ENCODE data around the gene TNFRSF19.
A peak's percentile ranks its signal among the peaks of the same experiment; 100 is the strongest.

Gene TNFRSF19

DNA sequence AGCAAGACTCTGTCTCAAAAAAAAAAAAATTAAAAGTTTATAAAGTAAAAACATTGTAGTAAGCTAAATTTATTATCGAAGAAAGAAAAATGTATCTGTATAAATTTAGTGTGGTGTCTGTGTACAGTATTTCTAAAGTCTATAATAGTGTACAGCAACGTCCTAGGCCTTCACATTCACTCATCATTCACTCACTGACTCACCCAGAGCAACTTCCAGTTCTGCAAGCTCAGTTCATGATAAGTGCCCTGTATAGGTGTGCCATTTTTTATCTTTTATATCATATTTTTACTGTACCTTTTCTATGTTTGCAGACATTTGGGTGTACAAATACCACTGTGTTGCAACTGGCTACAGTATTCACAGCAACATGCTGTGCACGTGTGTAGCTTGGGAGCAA is 118.1 kb downstream of the TNFRSF19 start:
- DNase-seq = no peak

DNA sequence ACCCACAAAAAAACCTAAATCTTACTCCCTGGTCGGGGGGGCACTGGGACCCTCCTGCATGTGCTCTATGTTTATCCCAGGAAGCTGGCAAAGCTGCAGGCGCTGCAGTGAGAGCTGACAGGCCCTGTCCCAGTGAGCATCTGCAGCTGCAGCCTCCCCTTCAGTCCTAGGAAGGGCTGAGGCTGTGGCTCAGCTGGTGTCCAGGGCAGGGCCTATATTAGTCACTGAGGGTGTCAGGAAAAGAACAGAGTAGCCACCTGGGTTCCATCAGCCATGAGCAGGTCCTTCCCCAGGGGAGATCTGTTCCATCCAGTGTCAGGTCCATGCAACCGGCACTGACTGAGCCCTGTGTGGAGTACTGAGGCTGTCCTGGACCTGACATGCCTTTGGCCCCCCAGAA is 120.5 kb downstream of the TNFRSF19 start:
- DNase-seq = no peak

DNA sequence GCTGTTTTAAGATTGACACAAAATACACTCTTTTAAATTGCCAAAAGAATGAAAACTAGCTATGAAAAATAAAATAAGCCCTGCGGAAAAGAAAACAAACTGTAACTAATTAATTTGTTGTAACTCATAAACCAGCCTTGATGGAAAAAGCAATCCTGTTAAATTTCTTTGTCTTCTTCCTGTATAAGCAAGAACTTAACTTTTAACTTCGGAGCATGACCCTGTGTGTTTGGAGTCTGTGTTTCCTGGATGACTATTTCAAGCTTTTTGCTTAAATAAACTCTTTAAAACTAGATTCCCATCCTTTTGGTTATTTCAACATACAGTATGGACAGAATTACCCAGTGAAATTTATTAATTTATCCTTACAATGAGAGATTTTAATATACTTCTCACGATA is 122.6 kb downstream of the TNFRSF19 start:
- DNase-seq = no peak

DNA sequence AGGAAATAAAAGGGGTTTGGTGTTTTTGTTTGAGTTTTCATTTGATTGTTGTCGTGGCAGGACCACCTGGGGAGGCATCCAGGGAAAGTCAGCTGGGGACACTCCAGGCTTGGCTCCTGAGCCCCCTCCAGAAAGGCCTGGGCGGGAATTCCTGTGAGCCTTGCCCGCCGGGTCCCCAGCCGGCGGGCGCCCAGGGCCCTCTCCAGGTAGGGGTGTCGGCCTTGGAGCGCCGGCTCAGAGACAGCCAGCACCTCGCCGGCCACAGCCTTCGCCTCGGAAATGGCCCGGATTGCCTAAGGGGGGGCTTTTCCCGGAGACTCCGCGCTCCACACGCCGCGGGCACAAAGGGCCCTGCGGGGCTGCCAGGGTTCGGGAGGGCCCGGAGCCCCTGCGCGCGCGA is 125.0 kb downstream of the TNFRSF19 start:
- DNase-seq = no peak

DNA sequence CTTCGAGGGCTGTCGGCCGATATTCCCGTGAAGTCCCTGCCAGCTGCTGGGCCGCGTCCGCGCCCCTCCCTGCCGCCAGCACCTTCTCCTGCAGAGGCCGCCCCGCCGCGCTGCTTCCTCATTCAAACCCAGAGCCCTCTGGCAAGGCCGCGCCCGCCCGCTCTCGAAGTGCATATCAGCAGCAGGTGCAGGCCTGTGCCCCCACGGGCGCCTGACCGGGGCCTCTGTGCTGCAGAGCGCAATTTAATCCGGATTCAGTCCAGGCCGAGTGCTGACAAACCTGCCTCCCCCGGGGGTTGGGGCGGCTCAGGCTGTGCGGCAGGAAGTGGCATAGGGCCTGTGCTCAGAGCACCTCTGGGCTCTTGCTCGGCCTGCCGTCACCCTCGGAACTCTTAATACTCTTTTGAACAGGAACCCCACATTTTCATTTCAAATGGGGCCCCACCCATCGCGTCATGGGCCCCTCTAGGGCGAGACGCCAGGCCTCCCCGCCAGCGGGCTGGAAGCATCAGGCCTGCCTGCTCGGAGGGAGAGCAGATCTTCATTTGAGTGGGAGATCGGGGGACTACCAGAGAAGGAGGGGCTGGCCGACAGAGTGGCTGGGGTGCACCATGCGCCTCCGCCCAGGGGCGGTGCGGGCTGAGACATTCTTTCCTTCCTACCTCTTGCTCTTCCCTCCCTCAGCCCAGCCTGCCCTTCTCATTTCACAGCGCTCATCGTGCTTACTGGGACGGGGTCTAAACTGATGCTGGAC is 125.7 kb downstream of the TNFRSF19 start:
- DNase-seq = no peak

DNA sequence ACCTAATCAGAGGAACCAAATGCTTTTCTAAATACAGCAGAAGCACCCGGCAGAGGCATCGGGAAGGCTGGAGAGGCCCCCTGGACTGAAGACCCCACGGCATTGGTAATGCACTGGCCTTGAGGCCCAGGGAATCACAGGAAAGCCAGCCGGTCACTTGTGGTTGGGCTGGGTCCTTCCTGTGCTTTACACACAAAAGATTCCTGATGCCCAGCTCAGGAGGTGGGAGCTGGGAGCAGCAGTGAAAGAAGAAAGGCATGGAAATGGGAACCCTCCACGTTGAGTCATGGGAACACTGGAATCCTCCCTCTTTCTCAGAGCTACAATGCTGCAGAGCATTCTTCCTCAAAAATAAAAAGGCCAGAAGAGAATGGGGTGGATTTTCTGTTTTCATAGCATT is 126.4 kb downstream of the TNFRSF19 start:
- DNase-seq = no peak

DNA sequence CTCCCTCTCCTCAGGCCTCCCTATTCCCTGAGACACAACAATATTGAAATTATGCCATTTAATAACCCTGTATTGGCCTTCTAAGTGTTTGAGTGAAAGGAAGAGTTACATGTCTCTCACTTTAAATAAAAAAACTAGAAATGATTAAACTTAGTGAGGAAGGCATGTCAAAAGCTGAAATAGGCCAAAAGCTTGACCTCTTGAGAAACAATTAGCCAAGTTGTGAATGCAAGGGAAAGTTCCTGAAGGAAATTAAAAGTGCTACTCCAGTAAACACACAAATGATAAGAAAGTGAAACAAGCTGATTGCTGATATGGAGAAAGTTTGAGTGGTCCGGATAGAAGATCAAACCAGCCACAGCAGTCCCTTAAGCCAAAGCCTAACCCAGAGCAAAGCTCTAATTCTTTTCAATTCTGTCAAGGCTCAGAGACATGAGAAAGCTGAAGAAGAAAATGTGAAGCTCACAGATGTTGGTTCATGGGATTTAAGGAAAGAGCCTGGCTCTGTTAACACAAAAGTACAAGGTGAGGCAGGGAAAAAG is 127.6 kb downstream of the TNFRSF19 start:
- no peak for DNase-seq

DNA sequence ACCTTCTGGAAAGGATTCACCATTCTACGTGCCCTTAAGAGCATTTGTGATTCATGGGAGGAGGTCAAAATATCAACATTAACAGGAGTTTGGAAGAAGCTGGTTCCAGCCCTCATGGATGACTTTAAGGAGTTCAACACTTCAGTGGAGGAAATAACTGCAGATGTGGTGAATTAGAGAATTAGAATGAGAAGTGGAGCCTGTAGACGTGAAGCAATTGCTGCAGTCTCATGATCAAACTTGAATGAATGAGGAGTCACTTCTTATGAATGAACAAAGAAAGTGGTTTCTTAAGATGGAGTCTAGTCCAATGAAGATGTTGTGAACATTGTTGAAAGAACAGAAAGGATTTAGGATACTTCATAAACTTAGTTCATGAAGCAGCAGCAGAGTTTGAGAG is 129.1 kb downstream of the TNFRSF19 start:
- no peak for DNase-seq

DNA sequence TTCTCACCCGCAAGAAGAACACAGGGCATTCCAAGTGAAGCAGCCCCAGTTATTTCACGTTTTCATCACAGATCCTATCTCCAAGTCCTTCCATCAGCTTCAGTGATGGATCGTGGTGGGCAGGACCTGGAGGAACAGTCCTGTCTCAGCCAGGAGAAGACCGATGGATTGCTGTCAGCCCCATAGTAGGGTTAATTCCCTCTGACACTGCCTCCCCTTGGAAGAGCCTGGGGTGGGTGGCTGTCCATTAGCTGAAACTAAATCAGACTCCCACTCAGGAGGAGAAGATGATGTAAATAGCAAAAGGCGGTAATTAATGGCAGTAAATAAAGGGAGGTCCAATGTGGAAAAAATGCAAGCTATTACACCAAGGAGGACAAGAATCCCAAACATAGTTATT is 131.0 kb downstream of the TNFRSF19 start:
- DNase-seq = no peak

DNA sequence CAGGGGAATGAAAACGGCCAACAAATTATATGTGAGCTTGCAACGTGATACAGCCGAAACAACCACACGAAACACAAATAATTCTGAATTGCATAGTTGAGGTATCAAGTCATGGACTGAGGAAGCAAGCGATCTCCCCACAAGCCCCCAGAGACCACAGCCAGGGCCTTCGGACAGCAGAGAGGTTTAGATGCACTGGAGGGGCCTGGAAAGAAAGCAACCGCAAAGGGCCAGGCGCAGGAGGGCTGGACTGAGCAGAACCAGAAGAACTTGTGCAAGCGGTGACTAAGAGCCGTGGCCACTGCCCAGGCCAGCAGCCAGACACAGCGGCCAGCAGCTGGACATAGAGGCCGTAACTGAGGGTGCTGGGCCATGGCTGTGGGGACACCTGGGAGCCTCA is 131.4 kb downstream of the TNFRSF19 start:
- no peak for DNase-seq

DNA sequence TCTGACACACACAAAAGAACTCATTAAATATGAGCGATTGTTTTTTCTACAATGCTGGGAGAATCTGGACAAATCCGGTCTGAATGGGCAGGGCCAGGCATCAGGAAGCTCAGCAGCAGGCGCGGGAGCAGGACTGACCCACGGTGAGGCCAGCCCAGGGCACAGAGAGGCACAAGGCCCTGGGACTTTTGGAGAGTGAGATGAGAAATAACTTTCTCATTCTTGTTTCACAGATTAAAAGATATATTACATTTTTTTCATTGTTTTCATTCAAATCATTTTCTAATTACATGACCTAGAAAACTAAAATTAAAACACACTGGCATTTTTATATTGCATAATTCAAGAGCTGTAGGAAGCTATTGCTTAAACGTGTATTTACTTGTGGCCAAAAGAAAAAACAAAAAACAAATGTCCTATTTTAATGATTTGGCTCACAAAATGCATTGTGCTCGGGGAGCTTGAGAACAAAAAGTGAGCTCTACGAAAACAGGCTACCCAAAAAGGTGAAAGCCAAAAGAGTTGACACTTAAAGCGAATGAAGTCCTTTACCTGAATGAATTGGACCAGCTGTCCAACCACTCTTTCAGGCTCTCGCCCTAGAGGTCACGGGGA is 133.1 kb downstream of the TNFRSF19 start:
- DNase-seq = no peak

DNA sequence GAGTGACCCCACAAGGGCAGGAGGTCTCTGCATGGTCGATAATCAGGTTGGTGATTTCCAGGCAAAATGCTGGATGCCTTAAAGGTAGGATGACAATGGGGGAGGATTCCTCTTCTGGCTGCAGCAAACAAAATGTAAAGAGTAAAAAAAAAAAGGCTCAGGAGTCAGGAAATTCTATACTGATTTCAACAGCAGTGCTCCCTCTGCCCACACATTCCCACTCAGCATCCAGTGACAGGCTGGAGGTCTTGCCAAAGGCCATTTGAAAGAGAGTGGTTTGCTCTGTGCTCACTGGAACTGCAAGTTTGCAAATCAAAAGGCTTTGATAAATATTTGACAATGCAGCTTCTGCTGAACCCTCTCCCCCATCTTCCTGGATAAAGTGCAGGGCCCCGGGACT is 135.4 kb downstream of the TNFRSF19 start:
- no peak for DNase-seq

DNA sequence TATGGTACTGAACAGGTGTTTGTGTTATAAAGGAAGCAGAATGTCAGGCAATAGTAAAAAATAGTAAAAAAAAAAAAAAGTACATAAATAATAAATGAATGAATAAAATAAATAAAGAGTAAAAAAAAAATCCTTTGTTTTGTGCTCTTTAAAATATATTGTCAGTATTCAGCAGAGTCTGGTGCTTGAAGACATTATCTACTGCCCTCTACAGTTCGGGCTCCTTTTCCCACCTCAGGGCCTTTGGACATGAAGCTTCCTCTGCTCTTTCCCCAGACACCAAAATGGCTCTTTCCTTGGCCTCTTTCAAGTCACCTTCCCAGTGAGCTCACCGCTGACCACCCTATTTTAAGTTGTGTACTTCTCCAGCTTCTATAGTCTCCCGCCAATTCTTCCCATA is 137.5 kb downstream of the TNFRSF19 start:
- peak; percentile 17 for DNase-seq

DNA sequence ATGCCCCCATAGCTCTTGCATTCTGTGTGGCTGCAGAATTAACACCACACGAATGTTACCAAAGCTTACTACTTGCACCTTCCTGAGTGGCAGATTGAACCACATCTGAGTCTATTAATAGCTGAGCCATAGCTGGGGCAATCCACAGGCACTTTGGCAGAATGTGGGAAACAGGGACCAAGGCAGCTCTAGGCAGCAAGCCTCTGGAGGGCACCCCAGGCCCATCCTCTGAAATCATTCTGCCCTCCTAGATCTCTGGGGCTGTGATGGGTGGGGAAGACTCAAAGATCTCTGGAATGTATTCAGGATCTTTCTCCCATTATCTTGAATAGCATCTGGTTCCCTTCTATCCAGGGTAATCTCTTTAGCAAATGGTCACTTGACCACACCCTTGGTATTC is 139.3 kb downstream of the TNFRSF19 start:
- no peak for DNase-seq

DNA sequence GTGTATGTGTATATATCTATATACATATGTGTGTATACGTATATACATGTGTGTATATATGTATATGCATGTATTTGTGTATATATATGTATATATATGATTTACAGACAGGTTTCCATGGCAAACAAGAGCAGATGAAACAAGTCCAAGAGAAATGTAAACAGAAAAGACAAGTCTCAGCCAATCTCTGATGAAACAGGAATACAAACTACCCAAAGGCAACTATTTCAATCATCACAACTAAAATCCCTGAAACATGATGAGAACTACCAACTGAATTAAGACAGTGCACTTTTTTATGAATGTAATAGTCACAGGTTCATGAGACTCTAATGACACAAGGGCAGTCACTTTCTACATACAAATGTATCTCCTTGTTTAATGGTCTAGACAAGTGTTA is 140.2 kb downstream of the TNFRSF19 start:
- DNase-seq = no peak

DNA sequence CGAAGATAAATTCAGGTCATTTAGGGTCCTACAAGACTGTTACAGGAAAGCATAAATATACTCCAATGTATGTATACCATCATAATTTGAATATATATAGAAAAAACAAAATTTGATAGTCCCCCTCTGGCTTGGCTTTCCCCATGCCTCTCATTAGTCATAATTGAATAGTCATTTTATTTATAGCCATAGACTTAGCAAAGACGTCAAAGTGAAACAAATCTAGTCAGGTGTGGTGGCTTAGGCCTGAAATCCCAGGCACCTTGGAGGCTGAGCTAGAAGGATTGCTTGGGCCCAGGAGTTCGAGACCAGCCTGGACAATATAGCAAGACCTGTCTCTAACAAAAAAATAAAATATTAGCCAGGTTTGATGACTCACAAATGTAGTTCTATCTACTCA is 141.1 kb downstream of the TNFRSF19 start:
- DNase-seq = no peak

DNA sequence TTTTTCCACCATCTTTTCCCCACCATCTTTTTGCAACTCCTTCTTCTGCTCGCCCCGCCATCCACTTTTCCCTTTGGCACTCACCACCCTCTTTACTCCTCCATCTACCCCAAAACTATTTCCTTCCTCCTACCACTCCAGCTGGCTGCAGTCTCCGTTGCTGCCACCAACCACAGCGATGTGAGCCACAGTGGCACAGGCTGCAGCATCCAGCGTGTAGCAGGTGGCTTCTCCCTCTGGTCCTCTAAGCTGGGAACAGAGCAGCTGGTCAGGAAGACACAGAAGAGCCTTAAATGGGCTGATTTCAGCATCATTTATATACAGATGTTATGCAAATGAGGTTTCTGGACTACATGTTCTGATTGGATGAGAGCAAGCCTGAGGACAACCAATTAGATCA is 144.5 kb downstream of the TNFRSF19 start:
- DNase-seq = no peak

DNA sequence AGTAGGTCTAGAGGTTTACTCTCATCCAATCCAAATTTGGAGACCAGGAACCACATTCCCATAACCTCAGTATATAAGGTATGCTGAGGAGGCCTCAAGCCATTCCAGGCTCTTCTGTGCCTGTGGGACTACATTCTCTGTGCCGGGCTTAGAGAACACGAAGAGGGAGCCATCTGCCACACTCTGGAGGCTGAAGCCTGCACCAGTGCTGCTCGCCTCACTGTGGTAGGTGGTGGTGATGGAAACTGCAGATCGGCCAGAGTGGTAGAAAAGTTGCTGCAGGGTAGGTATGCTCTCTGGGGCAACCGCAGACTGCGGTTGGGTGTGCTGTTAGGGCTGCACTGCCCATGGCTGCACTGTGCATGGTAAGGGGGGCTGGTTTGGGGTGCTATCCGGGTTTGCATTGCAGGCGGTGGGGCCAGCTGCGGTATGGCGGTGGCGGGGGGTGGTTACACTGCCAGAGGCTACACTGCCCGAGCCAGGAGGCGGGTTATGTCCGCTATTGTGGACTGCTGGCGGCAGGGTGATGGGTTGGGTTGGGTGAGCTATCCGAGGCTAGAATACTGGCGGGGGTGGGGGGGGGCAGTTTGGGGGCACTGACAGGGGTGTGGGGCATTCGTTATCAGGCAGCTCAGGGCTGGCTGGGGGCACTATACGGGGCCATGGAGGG is 145.0 kb downstream of the TNFRSF19 start:
- no peak for DNase-seq

DNA sequence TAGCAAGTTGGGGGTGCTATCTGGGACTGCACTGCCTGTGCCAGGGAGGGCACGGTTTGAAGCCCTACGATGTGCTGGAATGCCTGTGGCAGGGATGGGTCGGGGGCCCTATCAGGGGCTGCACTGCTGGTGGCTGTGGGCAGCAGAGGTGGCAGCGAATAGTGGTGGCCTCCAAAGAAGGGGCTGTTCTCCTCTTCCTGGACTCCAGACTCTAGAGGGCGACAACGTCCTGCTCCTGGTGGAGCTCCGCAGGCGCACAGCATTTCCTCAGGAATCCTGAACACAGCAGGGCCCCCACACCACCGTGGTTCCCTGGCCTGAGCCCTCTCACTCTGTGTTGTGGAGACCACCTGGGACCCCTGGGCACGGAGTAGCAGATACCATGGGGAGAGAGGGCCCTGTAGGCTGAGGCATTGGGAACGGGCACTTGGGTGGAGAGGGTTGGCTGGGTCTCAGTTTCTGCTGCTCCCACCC is 145.6 kb downstream of the TNFRSF19 start:
- no peak for DNase-seq

DNA sequence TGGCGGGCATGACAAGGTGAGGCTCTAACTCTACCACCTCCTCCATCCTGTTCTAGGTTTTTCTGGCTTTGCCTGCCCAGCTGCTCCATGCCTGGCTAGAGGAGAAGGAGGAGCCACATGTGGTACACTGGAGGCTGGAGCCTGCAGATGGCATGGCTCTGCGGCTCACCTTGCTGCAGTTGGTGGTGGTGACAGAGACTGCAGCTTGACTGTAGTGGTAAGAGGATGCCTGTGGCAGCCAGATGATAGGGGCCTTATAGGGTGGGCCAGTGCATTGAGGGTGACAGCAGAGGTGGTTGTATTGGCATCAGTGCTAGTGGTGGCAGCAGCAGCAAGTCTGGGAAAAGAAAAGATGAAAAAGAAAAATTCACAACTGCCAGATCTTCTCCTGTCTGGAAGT is 146.2 kb downstream of the TNFRSF19 start:
- no peak for DNase-seq

DNA sequence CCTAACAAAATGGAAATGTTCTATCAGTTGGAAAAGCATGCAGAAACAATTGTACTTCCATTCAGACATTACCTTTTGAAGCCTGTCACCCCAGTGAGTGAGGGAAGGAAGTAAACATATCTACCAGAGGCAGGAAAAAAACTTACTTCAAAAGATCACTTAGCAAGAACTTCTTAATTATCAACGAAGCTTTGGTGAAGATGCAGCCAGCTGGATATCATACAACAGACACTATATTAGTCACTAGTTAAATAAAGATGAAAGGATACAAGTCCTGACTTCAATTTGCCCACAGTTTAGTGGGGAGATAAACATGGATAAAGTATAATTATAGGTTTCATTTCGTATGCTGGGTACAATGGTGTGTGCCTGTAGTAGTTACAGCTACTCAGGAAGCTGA is 148.8 kb downstream of the TNFRSF19 start:
- DNase-seq = no peak

DNA sequence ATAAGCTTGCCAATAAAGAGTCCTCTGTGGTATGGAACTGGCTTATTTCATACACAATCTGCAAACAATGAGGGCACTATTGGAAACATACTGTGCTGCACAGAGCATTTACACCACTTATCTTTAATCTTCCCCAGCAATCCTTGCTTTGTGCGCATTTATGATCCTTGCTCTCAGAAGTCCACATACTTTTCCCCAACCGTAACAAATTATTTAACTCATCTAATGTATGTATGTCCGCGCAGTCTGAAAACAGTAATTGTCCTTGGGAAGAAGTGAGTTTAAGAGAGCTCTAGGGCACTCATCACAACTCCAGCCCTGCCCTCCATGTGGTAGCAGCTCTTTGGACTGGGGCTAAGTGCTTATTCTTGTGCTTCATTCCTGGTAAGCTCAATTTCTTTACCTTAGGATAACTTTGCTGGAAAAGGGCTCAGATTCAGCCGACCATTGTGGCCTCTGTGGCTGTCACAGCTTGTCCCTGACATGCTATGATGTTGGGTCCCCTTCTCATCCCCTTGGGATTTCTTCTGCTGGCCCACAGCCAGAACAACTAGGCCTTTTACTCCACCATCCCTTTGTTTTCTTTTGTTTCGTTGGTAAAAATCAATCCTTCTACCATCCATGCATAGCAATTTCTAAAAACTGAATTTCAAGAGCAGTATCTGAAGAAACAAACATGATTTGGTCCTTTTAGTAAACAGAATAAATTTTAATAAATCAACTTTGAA is 152.7 kb downstream of the TNFRSF19 start:
- no peak for DNase-seq

DNA sequence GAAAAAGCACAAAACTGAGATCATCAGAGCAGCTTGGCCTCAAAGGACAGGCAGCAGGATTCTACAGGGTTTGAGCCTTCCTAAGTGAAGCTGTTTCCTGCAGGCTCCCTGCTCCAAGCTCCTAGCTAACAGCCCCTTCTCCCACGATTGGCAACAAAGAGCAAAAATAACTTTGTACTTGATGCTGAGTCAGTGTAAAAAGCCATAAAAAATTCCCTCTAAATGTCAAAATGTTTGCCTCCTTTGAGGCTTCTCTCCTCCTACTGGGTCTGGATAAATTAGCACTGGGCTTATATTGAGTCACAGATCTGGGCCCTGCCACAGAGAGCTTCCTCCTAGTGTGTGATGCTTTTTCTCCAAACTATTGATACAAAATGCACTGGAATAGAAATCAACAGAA is 153.3 kb downstream of the TNFRSF19 start:
- no peak for DNase-seq

Measured in OCI-M1 (cell line).